Occipital lobe (tissue), 2 donors: ENCODE results near the gene NDUFS1. TPM values are rescaled to one million over a fixed set of nuclear protein-coding genes. Genes with fewer than 3 reads are reported as not detected.
A peak's percentile ranks its signal among the peaks of the same experiment; 100 is the strongest.
"Not testable (repeated sequence)": the region's sequence is repeated elsewhere in the genome, so short reads cannot be mapped to it uniquely, and the experiment has no call there.

Experiments
- DNase-seq: peaks from one replicate; lab custom pipeline; 2025; lab: John Stamatoyannopoulos, UW
- total RNA-seq: library from RNA; depleted of rRNA; stranded (reverse); fragments of >200 nt; gene quantifications from one replicate; pipeline ENCODE4 v1.2.3, GENCODE V29; 2014

The NDUFS1 gene
- total RNA-seq, 1 donor from 2014 or later: 127 TPM

- DNase-seq: no peak
These were observed 54.2 kb downstream of the NDUFS1 start for GRCh38 chr2:206105038-206105437.

- DNase-seq: not testable (repeated sequence)
These were observed 60.4 kb downstream of the NDUFS1 start for GRCh38 chr2:206098872-206099271.

GRCh38 chr2:206098471-206098870 is 60.8 kb downstream of the NDUFS1 start:
- DNase-seq: no peak

- no peak for DNase-seq
These were observed 62.4 kb downstream of the NDUFS1 start for GRCh38 chr2:206096876-206097275.

- no peak for DNase-seq
These were observed 63.5 kb downstream of the NDUFS1 start for GRCh38 chr2:206095536-206096332.

- no peak for DNase-seq
These were observed 66.9 kb downstream of the NDUFS1 start for GRCh38 chr2:206092297-206092696.

- no peak for DNase-seq
These were observed 71.0 kb downstream of the NDUFS1 start for GRCh38 chr2:206088248-206088647.

- DNase-seq: no peak
These were observed 72.4 kb downstream of the NDUFS1 start for GRCh38 chr2:206086716-206087350.

- peak; percentile 78 for DNase-seq
These were observed 73.3 kb downstream of the NDUFS1 start, which contains the start of gene INO80D for GRCh38 chr2:206085742-206086445. TSS of gene INO80D (minus strand) at chr2:206086174. CDS start at chr2:206063016, 23,158 bp downstream.

GRCh38 chr2:206084870-206085741 is 74.1 kb downstream of the NDUFS1 start:
- DNase-seq: peak; percentile 49

GRCh38 chr2:206084439-206084869 is 74.8 kb downstream of the NDUFS1 start:
- peak; percentile 58 for DNase-seq

- no peak for DNase-seq
These were observed 75.4 kb downstream of the NDUFS1 start for GRCh38 chr2:206083602-206084438.

- no peak for DNase-seq
These were observed 76.9 kb downstream of the NDUFS1 start for GRCh38 chr2:206082298-206082843.

GRCh38 chr2:206080927-206081326 is 78.3 kb downstream of the NDUFS1 start:
- no peak for DNase-seq

- no peak for DNase-seq
These were observed 79.4 kb downstream of the NDUFS1 start for GRCh38 chr2:206079699-206080465.

- DNase-seq: not testable (repeated sequence)
These were observed 81.4 kb downstream of the NDUFS1 start for GRCh38 chr2:206077879-206078278.

GRCh38 chr2:206075113-206075512 is 84.1 kb downstream of the NDUFS1 start:
- no peak for DNase-seq

- no peak for DNase-seq
These were observed 87.4 kb downstream of the NDUFS1 start for GRCh38 chr2:206071807-206072206.

- no peak for DNase-seq
These were observed 89.8 kb downstream of the NDUFS1 start for GRCh38 chr2:206069417-206069816.
